HG03432 (cell line): ENCODE results near the gene IRF8.

Experiments used
- ATAC-seq: cut with Tn5 transposase; IDR thresholded peaks from one replicate; pipeline ENCODE4 v1.9.1; 2021; ENCODE audit warnings: mild to moderate bottlenecking, moderate library complexity; ENCODE audit not compliant: unreplicated experiment

Gene IRF8

GRCh38 chr16:85911251-85911930 lies 12.4 kb downstream of the IRF8 start:
- ATAC-seq: no peak

GRCh38 chr16:85912211-85912974 lies 13.4 kb downstream of the IRF8 start:
- no peak for ATAC-seq

- ATAC-seq: no peak
Observed at GRCh38 chr16:85913141-85913601, 14.2 kb downstream of the IRF8 start.

- ATAC-seq: no peak
Observed at GRCh38 chr16:85913688-85914422, 14.9 kb downstream of the IRF8 start.

GRCh38 chr16:85914423-85914794 lies 15.4 kb downstream of the IRF8 start:
- ATAC-seq: no peak

GRCh38 chr16:85915125-85915845 lies 16.3 kb downstream of the IRF8 start:
- ATAC-seq: no peak

- ATAC-seq: no peak
Observed at GRCh38 chr16:85916141-85916890, 17.4 kb downstream of the IRF8 start.

GRCh38 chr16:85917012-85917411 lies 18.1 kb downstream of the IRF8 start:
- ATAC-seq: no peak

GRCh38 chr16:85917959-85918358 lies 19.0 kb downstream of the IRF8 start:
- ATAC-seq: peak; percentile 53

- ATAC-seq: no peak
Observed at GRCh38 chr16:85918436-85918835, 19.5 kb downstream of the IRF8 start.

GRCh38 chr16:85919271-85920267 lies 20.6 kb downstream of the IRF8 start:
- ATAC-seq: no peak

GRCh38 chr16:85921026-85921425 lies 22.1 kb downstream of the IRF8 start:
- ATAC-seq: no peak

GRCh38 chr16:85923153-85924021 lies 24.4 kb downstream of the IRF8 start:
- ATAC-seq: no peak

GRCh38 chr16:85924675-85925074 lies 25.7 kb downstream of the IRF8 start:
- no peak for ATAC-seq

- no peak for ATAC-seq
Observed at GRCh38 chr16:85926370-85926769, 27.4 kb downstream of the IRF8 start.

- ATAC-seq: no peak
Observed at GRCh38 chr16:85927371-85927770, 28.4 kb downstream of the IRF8 start.

GRCh38 chr16:85927959-85928358 lies 29.0 kb downstream of the IRF8 start:
- no peak for ATAC-seq

GRCh38 chr16:85928401-85928820 lies 29.4 kb downstream of the IRF8 start:
- no peak for ATAC-seq
